B cell (primary cell): ENCODE measurements around the gene UBE2D3.

ENCODE experiments used
- EZH2 ChIP-seq: IDR thresholded peaks from 2 replicates; pipeline ENCODE4 v1.6.1; 2012; ENCODE audit warnings: borderline replicate concordance, low read depth, mild to moderate bottlenecking, moderate library complexity, low read length; ENCODE audit not compliant: insufficient read depth, poor library complexity, severe bottlenecking
- TF ChIP-seq, protein P1 (sequence below): fragments of 200-600 bp; IDR thresholded peaks from one replicate; pipeline ENCODE4 v1.8.0; 2022; ENCODE audit warnings: antibody characterized with exemption, mild to moderate bottlenecking

DNA sequence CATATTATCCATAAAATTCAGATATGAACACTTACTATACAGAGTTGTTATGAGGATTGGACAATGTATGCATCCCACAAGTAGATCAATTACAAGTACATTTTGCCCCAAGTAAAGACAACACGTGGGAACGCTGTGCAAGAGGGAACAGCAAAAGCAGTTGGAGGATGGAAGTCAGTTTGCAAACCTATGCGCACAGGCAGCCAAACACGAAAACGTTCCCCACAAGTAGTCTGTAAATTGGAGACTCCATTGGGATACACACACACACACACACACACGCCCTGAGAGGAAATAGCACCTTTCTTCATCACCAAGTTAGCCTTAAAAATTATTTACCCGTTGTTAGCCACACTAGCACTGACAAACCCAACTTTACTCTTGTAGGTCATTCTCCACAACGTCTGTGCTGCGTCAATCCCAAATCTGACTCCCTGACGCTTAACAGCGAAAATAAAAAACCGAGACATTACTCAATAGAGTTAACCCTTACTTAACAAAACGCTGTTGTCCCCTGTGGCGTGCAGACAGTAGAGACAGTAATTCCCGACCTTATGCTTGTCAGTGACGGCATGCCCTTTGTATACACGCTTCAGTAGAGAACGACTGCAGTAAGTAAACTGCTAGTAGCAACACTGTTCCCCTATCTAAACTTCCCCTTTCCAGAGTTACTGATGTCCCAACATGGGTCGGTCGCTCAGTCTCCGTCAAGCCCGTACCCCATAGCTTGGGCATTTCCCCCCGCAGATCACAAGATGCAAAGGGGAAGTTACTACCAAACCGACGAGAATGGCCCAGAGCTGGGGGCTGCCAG lies 67.3 kb downstream of the UBE2D3 start:
- TF ChIP-seq, protein P1, sequence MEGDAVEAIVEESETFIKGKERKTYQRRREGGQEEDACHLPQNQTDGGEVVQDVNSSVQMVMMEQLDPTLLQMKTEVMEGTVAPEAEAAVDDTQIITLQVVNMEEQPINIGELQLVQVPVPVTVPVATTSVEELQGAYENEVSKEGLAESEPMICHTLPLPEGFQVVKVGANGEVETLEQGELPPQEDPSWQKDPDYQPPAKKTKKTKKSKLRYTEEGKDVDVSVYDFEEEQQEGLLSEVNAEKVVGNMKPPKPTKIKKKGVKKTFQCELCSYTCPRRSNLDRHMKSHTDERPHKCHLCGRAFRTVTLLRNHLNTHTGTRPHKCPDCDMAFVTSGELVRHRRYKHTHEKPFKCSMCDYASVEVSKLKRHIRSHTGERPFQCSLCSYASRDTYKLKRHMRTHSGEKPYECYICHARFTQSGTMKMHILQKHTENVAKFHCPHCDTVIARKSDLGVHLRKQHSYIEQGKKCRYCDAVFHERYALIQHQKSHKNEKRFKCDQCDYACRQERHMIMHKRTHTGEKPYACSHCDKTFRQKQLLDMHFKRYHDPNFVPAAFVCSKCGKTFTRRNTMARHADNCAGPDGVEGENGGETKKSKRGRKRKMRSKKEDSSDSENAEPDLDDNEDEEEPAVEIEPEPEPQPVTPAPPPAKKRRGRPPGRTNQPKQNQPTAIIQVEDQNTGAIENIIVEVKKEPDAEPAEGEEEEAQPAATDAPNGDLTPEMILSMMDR: no peak
- TF ChIP-seq EZH2: no peak
